RWPE2 (cell line): ENCODE data around the gene MCM8.
"Not testable (repeated sequence)": the region's sequence is repeated elsewhere in the genome, so short reads cannot be mapped to it uniquely, and the experiment has no call there.

Experiments used
- ATAC-seq: fragments of 200-7000 bp; cut with Tn5 transposase; 3 replicates; pipeline ENCODE4 v1.9.1; 2021; ENCODE audit warnings: low read depth
- DNase-seq: peaks from one replicate; pipeline ENCODE4 v3.0.0-alpha.2; 2020; ENCODE audit warnings: low spot score
- H3K27ac ChIP-seq: fragments of 450-650 bp; 2 replicates; pipeline ENCODE4 v1.5.1; 2017; ENCODE audit warnings: mild to moderate bottlenecking; ENCODE audit not compliant: poor library complexity, severe bottlenecking
- H3K27me3 ChIP-seq: fragments of 250-450 bp; sonication (Bioruptor Pico); 2 replicates; pipeline ENCODE4 v1.5.1; 2021; ENCODE audit warnings: mild to moderate bottlenecking, moderate library complexity; ENCODE audit not compliant: insufficient read depth, poor library complexity, severe bottlenecking
- H3K36me3 ChIP-seq: fragments of 250-450 bp; sonication (Bioruptor Pico); 2 replicates; pipeline ENCODE4 v1.5.1; 2020; ENCODE audit warnings: low read depth, mild to moderate bottlenecking, moderate library complexity
- H3K4me1 ChIP-seq: fragments of 250-450 bp; sonication (Bioruptor Pico); 2 replicates; pipeline ENCODE4 v1.5.1; 2021; ENCODE audit warnings: mild to moderate bottlenecking, moderate library complexity; ENCODE audit not compliant: insufficient read depth, poor library complexity, severe bottlenecking
- H3K4me3 ChIP-seq: fragments of 250-450 bp; sonication (Bioruptor Pico); 2 replicates; pipeline ENCODE4 v1.5.1; 2021; ENCODE audit warnings: mild to moderate bottlenecking, moderate library complexity; ENCODE audit not compliant: severe bottlenecking
- H3K9me3 ChIP-seq: fragments of 250-450 bp; sonication (Bioruptor Pico); 2 replicates; pipeline ENCODE4 v1.5.1; 2021; ENCODE audit warnings: mild to moderate bottlenecking, moderate library complexity; ENCODE audit not compliant: severe bottlenecking
- CTCF ChIP-seq: fragments of 450-650 bp; IDR thresholded peaks from one replicate; pipeline ENCODE4 v1.5.1; 2017; ENCODE audit warnings: mild to moderate bottlenecking, moderate library complexity; ENCODE audit not compliant: poor library complexity, severe bottlenecking

MCM8 gene

GRCh38 chr20:6026051-6026450, 75.6 kb downstream of the MCM8 start:
- Histone ChIP-seq H3K27ac (no peak overlapping the region), H3K4me3 (no peak overlapping the region), H3K27me3 (no peaks in the 10 kb centered on the region), H3K9me3 (peaks cover 4% of the 10 kb centered on the region), H3K4me1 (no peaks in the 10 kb centered on the region), H3K36me3 (peaks cover 71% of the 10 kb centered on the region)
- DNase-seq = no peak
- TF ChIP-seq CTCF = no peak
- ATAC-seq = no peak

- no peak for TF ChIP-seq CTCF
- H3K4me3 ChIP-seq = no peak overlapping the region
- no peaks in the 10 kb centered on the region for H3K27me3 ChIP-seq
- no peaks in the 10 kb centered on the region for H3K4me1 ChIP-seq
- DNase-seq (no peak), ATAC-seq (no peak)
- H3K27ac ChIP-seq = no peak overlapping the region
- peaks cover 4% of the 10 kb centered on the region for H3K9me3 ChIP-seq
- peaks cover 61% of the 10 kb centered on the region for H3K36me3 ChIP-seq
Observed at GRCh38 chr20:6028818-6029217, 78.4 kb downstream of the MCM8 start.

GRCh38 chr20:6029538-6029937, 79.1 kb downstream of the MCM8 start:
- H3K27ac ChIP-seq = no peak overlapping the region
- H3K9me3 ChIP-seq = peaks cover under 1% of the 10 kb centered on the region
- H3K4me1 ChIP-seq = no peaks in the 10 kb centered on the region
- H3K4me3 ChIP-seq = no peak overlapping the region
- ATAC-seq (no peak), DNase-seq (no peak)
- no peak for TF ChIP-seq CTCF
- H3K36me3 ChIP-seq = peaks cover 61% of the 10 kb centered on the region
- H3K27me3 ChIP-seq = no peaks in the 10 kb centered on the region

- H3K4me3 ChIP-seq = no peak overlapping the region
- peaks cover 61% of the 10 kb centered on the region for H3K36me3 ChIP-seq
- TF ChIP-seq CTCF = no peak
- H3K27me3 ChIP-seq = no peaks in the 10 kb centered on the region
- no peak overlapping the region for H3K27ac ChIP-seq
- H3K9me3 ChIP-seq = no peaks in the 10 kb centered on the region
- no peak for ATAC-seq
- no peak for DNase-seq
- no peaks in the 10 kb centered on the region for H3K4me1 ChIP-seq
Observed at GRCh38 chr20:6030453-6031080, 80.1 kb downstream of the MCM8 start.

- not testable (repeated sequence) for H3K27me3 ChIP-seq, H3K27ac ChIP-seq, ATAC-seq, H3K4me1 ChIP-seq, H3K4me3 ChIP-seq, DNase-seq, H3K9me3 ChIP-seq
- peaks cover 69% of the 10 kb centered on the region for H3K36me3 ChIP-seq
Observed at GRCh38 chr20:6032907-6033306, 82.5 kb downstream of the MCM8 start.
